Measurements from ENCODE around the gene PLPPR3.

- no peak for TF ChIP-seq CTCF (IDR thresholded peaks at IDR 0.05; ENCODE audit: low read depth, low read length)
- TF ChIP-seq POLR2A (IDR thresholded peaks at IDR 0.05; ENCODE audit: extremely low read depth, insufficient read length): no peak
- TF ChIP-seq, protein P1, sequence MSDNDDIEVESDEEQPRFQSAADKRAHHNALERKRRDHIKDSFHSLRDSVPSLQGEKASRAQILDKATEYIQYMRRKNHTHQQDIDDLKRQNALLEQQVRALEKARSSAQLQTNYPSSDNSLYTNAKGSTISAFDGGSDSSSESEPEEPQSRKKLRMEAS (IDR thresholded peaks at IDR 0.05; ENCODE audit: low read depth, low read length): no peak
Measured at GRCh38 chr19:831407-832369, 9.9 kb upstream of the PLPPR3 start.
